ENCODE measurements around the gene PLA2G7.
"Not testable (repeated sequence)": the region's sequence is repeated elsewhere in the genome, so short reads cannot be mapped to it uniquely, and the experiment has no call there.

PLA2G7 gene

DNA sequence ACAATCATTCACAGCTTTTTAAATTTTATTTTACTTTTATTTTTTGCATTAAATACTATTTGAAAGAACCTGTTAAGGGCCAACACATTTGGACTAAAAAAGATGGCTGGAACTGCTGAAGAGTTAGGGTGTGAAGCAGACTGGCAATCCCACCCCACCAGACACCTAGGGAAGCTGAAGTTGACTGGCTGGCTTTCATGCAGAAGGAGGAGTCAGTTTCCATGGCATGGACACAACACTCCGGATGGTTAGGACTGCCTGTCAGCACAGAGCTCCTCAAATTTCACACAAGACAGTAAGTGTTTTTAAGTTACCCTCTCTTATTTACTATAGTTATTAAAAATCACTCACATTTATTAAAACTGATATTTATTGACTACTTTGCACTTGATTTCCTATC is 11.5 kb upstream of the PLA2G7 start, which contains the start of gene ANKRD66:
TSS of gene ANKRD66 (plus strand) at position 238 of the 400 bp plus-strand sequence. CDS start 5,016 bp downstream, outside the sequence.
- no peak for DNase-seq

GRCh38 chr6:46745973-46746372 is 10.8 kb upstream of the PLA2G7 start:
- DNase-seq = no peak

- DNase-seq = not testable (repeated sequence)
Measured at GRCh38 chr6:46744159-46744725, 9.1 kb upstream of the PLA2G7 start.

GRCh38 chr6:46743425-46744158 is 8.4 kb upstream of the PLA2G7 start:
- DNase-seq = no peak

- no peak for DNase-seq
Measured at GRCh38 chr6:46741910-46742309, 6.7 kb upstream of the PLA2G7 start.

DNA sequence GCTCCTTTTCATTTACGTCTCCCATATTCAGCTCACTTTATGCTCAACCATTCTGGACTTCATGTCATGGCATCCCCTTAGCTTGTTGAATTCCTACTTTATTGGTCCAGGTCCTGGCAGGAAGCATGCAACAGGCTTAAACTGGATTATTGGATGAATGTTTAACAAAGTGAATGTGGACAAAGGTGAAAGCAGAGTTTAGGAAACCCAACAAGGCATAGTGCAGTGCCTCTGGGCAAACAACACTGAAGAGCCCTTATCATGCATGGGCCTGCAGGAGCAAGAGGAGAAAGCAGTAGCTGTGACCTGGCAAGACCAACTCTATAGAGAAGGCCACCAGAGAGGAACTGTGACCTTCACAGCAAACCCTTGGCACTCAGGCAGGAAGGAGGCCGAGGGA is 6.3 kb upstream of the PLA2G7 start:
- DNase-seq = no peak

DNA sequence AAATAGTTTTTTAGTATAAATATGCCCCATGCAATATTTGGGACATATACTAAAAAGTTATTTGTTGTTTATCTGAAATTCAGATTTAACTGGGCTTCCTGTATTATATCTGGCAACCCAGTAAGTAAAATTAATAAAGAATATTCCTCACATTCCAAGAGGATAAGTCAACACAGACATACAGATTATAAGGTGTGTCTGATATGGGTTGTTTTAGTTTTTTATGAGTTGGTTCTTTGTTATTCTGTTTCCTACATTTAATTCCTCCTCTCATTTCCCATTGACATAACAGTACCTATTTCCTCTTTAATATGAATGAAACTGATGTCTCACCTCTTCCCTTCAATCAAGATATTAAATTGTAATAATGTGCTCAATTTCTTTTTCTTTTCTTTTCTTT is 1.7 kb upstream of the PLA2G7 start:
- DNase-seq = no peak

DNA sequence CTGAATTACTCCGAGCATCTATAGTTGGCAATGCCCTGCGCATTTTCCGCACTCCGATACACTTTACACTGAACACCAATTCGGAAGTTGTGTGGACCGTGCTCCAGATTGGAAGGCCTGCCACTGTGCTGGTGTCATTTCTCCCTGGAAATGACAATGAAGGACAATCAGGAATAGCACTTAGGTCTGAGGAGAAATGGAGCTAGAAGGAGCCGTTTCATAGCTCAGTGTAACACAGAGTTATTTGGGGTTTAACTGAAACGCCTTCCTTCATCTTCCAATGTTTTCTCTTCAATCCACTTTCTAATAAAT is 501 bp upstream of the PLA2G7 start:
- no peak for DNase-seq

GRCh38 chr6:46733341-46733801 is 1.8 kb downstream of the PLA2G7 start:
- DNase-seq = no peak

- no peak for DNase-seq
Measured at GRCh38 chr6:46730921-46731461, 4.2 kb downstream of the PLA2G7 start.

DNA sequence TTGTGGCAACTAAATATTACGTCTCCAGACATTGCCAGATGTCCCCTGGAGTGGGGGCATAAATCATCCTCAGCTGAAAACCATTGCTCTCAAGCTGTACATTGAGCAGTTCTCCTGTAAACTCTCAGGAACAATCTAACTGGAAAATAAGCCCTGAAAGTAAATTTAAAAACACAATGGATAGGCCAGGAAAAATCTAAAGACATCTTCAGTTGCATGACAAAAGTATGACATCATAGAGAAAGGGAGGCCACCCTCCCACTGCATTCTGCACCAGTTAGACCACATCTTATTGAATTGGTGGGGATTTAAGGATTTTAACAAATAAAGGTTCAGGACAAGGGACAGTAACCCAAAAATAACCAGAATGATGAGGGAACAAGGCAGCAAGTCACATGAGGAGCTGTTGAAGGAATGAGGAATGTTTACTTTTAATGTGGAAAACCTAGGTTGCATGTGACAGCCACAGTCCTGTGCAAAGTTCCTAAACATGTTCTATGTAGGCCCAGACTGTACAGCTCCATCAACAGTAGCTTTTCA is 5.3 kb downstream of the PLA2G7 start:
- no peak for DNase-seq

GRCh38 chr6:46720401-46720800 is 14.8 kb downstream of the PLA2G7 start:
- no peak for DNase-seq

- DNase-seq = no peak
Measured at GRCh38 chr6:46719099-46719498, 16.1 kb downstream of the PLA2G7 start.

GRCh38 chr6:46715141-46715540 is 20.0 kb downstream of the PLA2G7 start:
- DNase-seq = peak; percentile 7

- DNase-seq = no peak
Measured at GRCh38 chr6:46711491-46711890, 23.7 kb downstream of the PLA2G7 start.

DNA sequence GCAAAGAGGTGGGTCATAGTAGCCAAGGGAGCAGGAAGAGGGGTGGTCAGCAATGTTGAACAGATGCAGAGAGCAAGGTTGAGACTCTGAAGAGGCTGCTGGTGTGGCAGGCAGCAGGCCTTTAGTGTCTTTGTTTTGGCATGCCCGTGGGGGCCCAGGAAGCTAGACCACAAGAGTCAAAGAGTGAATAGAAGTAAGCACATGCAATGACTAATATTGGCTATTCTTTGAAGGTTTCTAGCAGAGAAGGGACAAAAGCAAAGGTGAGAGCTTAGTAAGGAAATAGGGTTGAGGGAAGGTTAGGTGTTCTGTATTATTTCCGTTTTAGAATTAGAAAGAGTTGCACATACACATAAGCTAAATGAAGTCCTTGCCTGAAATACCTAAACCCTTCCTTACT is 28.7 kb downstream of the PLA2G7 start:
- no peak for DNase-seq

DNA sequence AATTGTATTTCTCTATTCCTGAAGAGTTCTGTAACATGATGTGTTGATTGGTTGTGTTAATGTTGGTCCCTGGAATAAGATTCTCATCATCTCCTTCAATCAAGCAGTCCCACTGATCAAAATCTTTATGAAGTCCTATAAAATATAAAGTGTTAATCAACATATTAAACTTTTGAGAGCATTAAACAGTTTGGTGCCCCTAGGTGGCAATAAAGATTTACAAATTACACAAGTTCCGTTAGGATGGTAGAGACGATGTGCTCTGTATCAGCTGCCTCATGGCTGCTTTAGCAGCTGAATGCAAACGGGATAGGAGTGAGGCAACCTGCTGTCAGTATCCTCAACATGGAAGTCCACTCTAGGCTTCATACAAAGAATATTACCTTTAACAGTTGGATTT is 30.6 kb downstream of the PLA2G7 start:
- no peak for DNase-seq

- no peak for DNase-seq
Measured at GRCh38 chr6:46699970-46700369, 35.2 kb downstream of the PLA2G7 start.

DNA sequence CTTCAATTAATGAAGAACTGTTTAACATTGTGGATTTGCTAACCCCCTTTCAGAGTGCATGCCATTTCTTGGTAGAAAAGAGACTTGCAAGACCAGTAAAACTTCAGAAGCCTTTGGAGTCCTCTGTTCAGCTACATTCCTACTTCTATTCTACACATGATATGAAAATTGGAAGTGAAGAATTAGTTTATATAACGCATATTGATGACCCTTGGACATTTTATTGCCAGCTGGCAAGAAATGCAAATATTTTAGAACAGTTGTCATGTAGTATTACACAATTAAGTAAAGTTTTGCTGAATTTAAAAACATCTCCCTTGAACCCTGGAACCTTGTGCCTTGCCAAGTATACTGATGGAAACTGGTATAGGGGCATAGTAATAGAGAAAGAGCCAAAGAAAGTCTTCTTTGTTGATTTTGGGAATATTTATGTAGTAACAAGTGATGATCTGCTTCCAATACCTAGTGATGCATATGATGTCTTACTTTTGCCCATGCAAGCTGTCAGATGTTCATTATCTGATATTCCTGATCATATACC is 44.2 kb downstream of the PLA2G7 start:
- no peak for DNase-seq

DNA sequence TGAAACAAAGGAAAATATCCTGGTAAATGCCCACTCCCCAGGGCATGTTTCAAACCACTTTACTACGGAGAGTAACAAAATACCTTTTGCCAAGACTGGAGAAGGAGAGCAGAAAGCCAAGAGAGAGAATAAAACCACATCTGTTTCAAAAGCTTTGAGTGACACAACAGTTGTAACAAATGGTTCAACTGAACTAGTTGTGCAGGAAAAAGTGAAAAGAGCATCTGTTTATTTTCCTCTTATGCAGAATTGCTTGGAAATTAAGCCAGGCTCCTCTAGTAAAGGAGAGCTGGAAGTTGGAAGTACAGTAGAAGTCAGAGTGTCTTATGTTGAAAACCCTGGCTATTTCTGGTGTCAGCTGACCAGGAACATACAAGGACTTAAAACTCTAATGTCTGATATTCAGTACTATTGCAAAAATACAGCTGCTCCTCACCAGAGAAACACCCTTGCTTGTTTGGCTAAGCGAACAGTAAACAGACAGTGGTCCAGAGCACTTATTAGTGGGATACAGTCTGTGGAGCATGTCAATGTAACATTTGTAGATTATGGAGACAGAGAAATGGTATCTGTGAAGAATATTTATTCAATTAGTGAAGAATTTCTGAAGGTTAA is 44.9 kb downstream of the PLA2G7 start:
- no peak for DNase-seq

DNA sequence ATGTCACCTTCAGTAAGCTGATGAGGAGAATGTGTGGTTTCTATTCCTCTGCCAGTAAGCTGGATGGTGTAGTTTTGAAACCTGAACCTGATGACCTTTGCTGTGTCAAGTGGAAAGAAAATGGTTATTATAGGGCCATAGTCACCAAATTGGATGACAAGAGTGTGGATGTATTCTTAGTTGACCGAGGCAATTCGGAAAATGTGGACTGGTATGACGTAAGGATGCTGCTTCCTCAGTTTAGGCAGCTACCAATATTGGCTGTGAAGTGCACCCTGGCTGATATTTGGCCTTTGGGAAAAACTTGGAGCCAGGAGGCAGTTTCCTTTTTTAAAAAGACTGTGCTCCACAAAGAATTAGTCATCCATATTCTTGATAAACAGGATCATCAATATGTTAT is 45.5 kb downstream of the PLA2G7 start:
- no peak for DNase-seq

DNA sequence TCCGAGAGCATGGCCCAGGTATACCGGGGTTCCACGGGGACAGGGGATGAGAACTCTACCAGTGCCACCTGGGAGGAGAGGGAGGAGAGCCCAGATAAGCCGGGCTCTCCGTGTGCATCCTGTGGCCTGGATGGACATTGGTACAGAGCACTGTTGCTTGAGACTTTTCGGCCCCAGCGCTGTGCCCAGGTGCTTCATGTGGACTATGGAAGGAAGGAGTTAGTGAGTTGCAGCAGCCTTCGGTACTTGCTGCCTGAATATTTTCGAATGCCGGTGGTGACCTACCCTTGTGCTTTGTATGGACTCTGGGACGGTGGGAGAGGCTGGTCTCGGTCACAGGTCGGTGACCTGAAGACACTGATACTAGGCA is 46.2 kb downstream of the PLA2G7 start:
- no peak for DNase-seq

DNA sequence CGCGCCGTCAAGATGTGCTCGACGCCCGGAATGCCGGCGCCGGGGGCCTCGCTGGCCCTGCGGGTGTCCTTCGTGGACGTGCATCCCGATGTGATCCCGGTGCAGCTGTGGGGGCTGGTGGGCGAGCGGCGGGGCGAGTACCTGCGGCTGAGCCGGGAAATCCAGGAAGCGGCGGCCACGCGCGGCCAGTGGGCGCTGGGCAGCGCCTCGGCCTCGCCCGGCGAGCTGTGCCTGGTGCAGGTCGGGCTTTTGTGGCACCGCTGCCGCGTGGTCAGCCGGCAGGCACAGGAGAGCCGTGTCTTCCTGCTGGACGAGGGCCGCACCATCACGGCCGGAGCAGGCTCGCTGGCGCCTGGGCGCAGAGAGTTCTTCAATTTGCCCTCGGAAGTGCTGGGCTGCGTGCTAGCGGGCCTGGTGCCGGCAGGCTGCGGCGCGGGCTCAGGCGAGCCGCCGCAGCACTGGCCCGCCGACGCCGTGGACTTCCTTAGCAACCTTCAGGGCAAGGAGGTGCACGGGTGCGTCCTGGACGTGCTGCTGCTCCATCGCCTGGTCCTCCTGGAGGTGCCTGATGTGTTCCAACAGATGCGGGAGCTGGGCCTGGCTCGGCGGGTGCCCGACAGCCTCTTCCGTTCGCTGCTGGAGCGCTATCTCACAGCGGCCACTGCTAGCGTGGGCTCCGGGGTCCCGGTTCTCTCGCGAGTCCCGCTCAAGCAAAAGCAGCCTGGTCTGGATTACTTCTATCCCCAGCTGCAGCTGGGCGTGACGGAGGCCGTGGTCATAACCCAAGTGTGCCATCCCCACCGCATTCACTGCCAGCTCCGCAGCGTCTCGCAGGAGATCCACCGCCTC is 46.8 kb downstream of the PLA2G7 start:
- DNase-seq = no peak

Data from GDM1 (cell line).